Ascending aorta (tissue), 2 donors: ENCODE measurements around the gene SFI1. TPM values are rescaled to one million over a fixed set of nuclear protein-coding genes. Genes with fewer than 3 reads are reported as not detected.

ENCODE experiments used
- DNase-seq, 2 donors: peaks; one replicate each; pipeline ENCODE4 v3.0.0-alpha.2; 2019; ENCODE audit warnings: low spot score in 2 of 2
- H3K27ac ChIP-seq, 2 donors: fragments of 200-600 bp; sonication (generic); one replicate each; pipeline ENCODE4 v1.5.1; 2016 to 2017; ENCODE audit warnings: mild to moderate bottlenecking in 1 of 2
- H3K27me3 ChIP-seq: fragments of 200-600 bp; sonication (generic); one replicate; pipeline ENCODE4 v1.5.1; 2017
- H3K36me3 ChIP-seq, 2 donors: fragments of 200-600 bp; sonication (generic); one replicate each; pipeline ENCODE4 v1.5.1; 2016
- H3K4me1 ChIP-seq, 2 donors: fragments of 200-600 bp; sonication (generic); one replicate each; pipeline ENCODE4 v1.5.1; 2016 to 2017; ENCODE audit warnings: mild to moderate bottlenecking in 1 of 2
- H3K4me3 ChIP-seq, 2 donors: fragments of 200-600 bp; sonication (generic); one replicate each; pipeline ENCODE4 v1.5.1; 2016 to 2017; ENCODE audit warnings: mild to moderate bottlenecking in 1 of 2
- H3K9me3 ChIP-seq, 2 donors: fragments of 200-600 bp; sonication (generic); one replicate each; pipeline ENCODE4 v1.5.1; 2016
- CTCF ChIP-seq, 3 experiments: fragments of 200-600 bp in 2 of 3; fragments of 450-650 bp in 1 of 3; sonication (generic) in 2 of 3; IDR thresholded peaks; one replicate each; pipeline ENCODE4 v1.5.1; 2016 to 2019; ENCODE audit warnings: antibody characterized with exemption in 3 of 3, mild to moderate bottlenecking in 1 of 3, moderate library complexity in 1 of 3
- intact Hi-C: fragments of 100-400 bp; cut with DNase I; formaldehyde crosslinking; loops from one replicate; pipeline ENCODE4 v1.15.1; 2023
- total RNA-seq: library from RNA; depleted of rRNA; stranded (reverse); fragments of >200 nt; gene quantifications from one replicate; pipeline ENCODE4 v1.1.0, GENCODE V29; 2016

SFI1 gene
- total RNA-seq, 1 donor from 2014 or later: 31.0 TPM

- H3K36me3 ChIP-seq: no peaks in the 10 kb centered on the region
- DNase-seq: no peak
- no peaks in the 10 kb centered on the region for H3K27me3 ChIP-seq
- no peaks in the 10 kb centered on the region for H3K9me3 ChIP-seq
- intact Hi-C loops: no loop called here
- peaks cover 8 to 32% of the 10 kb centered on the region in 2 donors for H3K4me1 ChIP-seq
- H3K4me3 ChIP-seq: no peak overlapping the region
- TF ChIP-seq CTCF (IDR thresholded peaks at IDR 0.05): no peak
- no peak overlapping the region for H3K27ac ChIP-seq
Observed at GRCh38 chr22:31628362-31628761, 132.0 kb downstream of the SFI1 start.

GRCh38 chr22:31628969-31629708, 132.8 kb downstream of the SFI1 start:
- H3K27ac ChIP-seq: peak overlapping the region in 1 of 2 donors; percentile 86
- H3K9me3 ChIP-seq: no peaks in the 10 kb centered on the region
- intact Hi-C loops: no loop called here
- H3K4me3 ChIP-seq: peak overlapping the region in 1 of 2 donors; percentile 96
- no peaks in the 10 kb centered on the region for H3K27me3 ChIP-seq
- H3K4me1 ChIP-seq: peaks cover 8 to 32% of the 10 kb centered on the region in 2 donors
- no peak for TF ChIP-seq CTCF (IDR thresholded peaks at IDR 0.05)
- no peaks in the 10 kb centered on the region for H3K36me3 ChIP-seq
- no peak for DNase-seq

- intact Hi-C loops: loop anchor here (2.0 to 5.0 kb wide), 2 partner anchors 133 to 282 kb away; partner anchors contain the start of genes PATZ1 and SFI1
- DNase-seq: no peak
- no peak for TF ChIP-seq CTCF (IDR thresholded peaks at IDR 0.05)
- Histone ChIP-seq H3K9me3 (no peaks in the 10 kb centered on the region), H3K27me3 (no peaks in the 10 kb centered on the region), H3K36me3 (no peaks in the 10 kb centered on the region), H3K27ac (peak overlapping the region; percentile 86 to 91), H3K4me1 (peaks cover 8 to 32% of the 10 kb centered on the region in 2 donors), H3K4me3 (peak overlapping the region; percentile 63 to 96)
Observed at GRCh38 chr22:31629741-31630184, 133.4 kb downstream of the SFI1 start.

- H3K4me1 ChIP-seq: peaks cover 8 to 29% of the 10 kb centered on the region in 2 donors
- H3K27ac ChIP-seq: peak overlapping the region; percentile 86 to 91
- intact Hi-C loops: loop anchor here (1.0 to 5.0 kb wide), 3 partner anchors 32 to 283 kb away; partner anchors contain the start of genes PATZ1, PISD and SFI1
- no peak for TF ChIP-seq CTCF (IDR thresholded peaks at IDR 0.05)
- DNase-seq: peak; percentile 64 to 91
- peak overlapping the region; percentile 63 to 96 for H3K4me3 ChIP-seq
- no peaks in the 10 kb centered on the region for H3K9me3 ChIP-seq
- H3K27me3 ChIP-seq: no peaks in the 10 kb centered on the region
- no peaks in the 10 kb centered on the region for H3K36me3 ChIP-seq
Observed at GRCh38 chr22:31630331-31631329, 134.3 kb downstream of the SFI1 start.

GRCh38 chr22:31631436-31631835, 135.1 kb downstream of the SFI1 start:
- intact Hi-C loops: loop anchor here (1.0 to 5.0 kb wide), 3 partner anchors 31 to 284 kb away; partner anchors contain the start of genes PATZ1, PISD and SFI1
- peaks cover 4 to 23% of the 10 kb centered on the region in 2 donors for H3K4me1 ChIP-seq
- no peaks in the 10 kb centered on the region for H3K27me3 ChIP-seq
- peak overlapping the region; percentile 63 to 96 for H3K4me3 ChIP-seq
- DNase-seq: no peak
- H3K9me3 ChIP-seq: no peaks in the 10 kb centered on the region
- peak overlapping the region; percentile 86 to 91 for H3K27ac ChIP-seq
- H3K36me3 ChIP-seq: no peaks in the 10 kb centered on the region
- no peak for TF ChIP-seq CTCF (IDR thresholded peaks at IDR 0.05)
